CD14-positive monocyte (primary cell): ENCODE results near the gene RBM19. TPM values are rescaled to one million over a fixed set of nuclear protein-coding genes. Genes with fewer than 3 reads are reported as not detected.

ENCODE experiments used
- DNase-seq, 3 donors: peaks; one replicate each; pipeline ENCODE4 v3.0.0-alpha.2; 2011 to 2022
- H2AFZ ChIP-seq: 2 replicates; pipeline ENCODE4 v1.6.0; 2012; ENCODE audit warnings: mild to moderate bottlenecking, low read depth, low read length, inconsistent platforms; ENCODE audit not compliant: insufficient read depth, poor library complexity, severe bottlenecking
- H3K27ac ChIP-seq, 2 donors: 1 replicate in 1 of 2; 2 replicates in 1 of 2; pipeline ENCODE4 v1.5.1; 2012 to 2013; ENCODE audit warnings: low read length in 2 of 2, control low read depth in 1 of 2, inconsistent platforms in 1 of 2, low read depth in 1 of 2, mild to moderate bottlenecking in 1 of 2
- H3K27me3 ChIP-seq, 2 donors: one replicate each; pipeline versions ENCODE4 v1.6.0 to v1.6.1; 2011 to 2013; ENCODE audit warnings: low read length in 2 of 2; ENCODE audit not compliant: control insufficient read depth in 2 of 2, insufficient read depth in 2 of 2
- H3K36me3 ChIP-seq, 2 donors: replicated peaks in 1 of 2; 1 replicate in 1 of 2; 2 replicates in 1 of 2; pipeline versions ENCODE4 v1.5.1 to v1.6.1; 2012 to 2013; ENCODE audit warnings: low read length in 2 of 2, control low read depth in 1 of 2, inconsistent platforms in 1 of 2, mild to moderate bottlenecking in 1 of 2; ENCODE audit not compliant: insufficient read depth in 2 of 2, control insufficient read depth in 1 of 2
- H3K4me1 ChIP-seq, 2 donors: 1 replicate in 1 of 2; 2 replicates in 1 of 2; pipeline versions ENCODE4 v1.5.1 to v1.6.1; 2012 to 2013; ENCODE audit warnings: low read length in 2 of 2, control low read depth in 1 of 2, inconsistent platforms in 1 of 2, mild to moderate bottlenecking in 1 of 2, moderate library complexity in 1 of 2; ENCODE audit not compliant: insufficient read depth in 2 of 2, control insufficient read depth in 1 of 2
- H3K4me2 ChIP-seq: replicated peaks from 2 replicates; pipeline ENCODE3; 2012; ENCODE audit warnings: low read length, moderate library complexity, mild to moderate bottlenecking; ENCODE audit not compliant: poor library complexity, severe bottlenecking; ENCODE audit errors: extremely low read depth
- H3K4me3 ChIP-seq, 3 experiments: fragments of 200-600 bp in 1 of 3; sonication (generic) in 1 of 3; replicated peaks in 1 of 3; 1 replicate in 2 of 3; 2 replicates in 1 of 3; pipeline ENCODE4 v1.5.1; 2011 to 2013; ENCODE audit warnings: low read length in 3 of 3, mild to moderate bottlenecking in 3 of 3, control low read depth in 2 of 3, low read depth in 2 of 3, inconsistent platforms in 1 of 3, moderate library complexity in 1 of 3
- H3K79me2 ChIP-seq: 2 replicates; pipeline ENCODE4 v1.6.0; 2012; ENCODE audit warnings: mild to moderate bottlenecking, control low read depth, inconsistent platforms, low read length, moderate library complexity; ENCODE audit not compliant: insufficient read depth
- H3K9ac ChIP-seq: 2 replicates; pipeline ENCODE4 v1.6.0; 2017; ENCODE audit warnings: low read length, mild to moderate bottlenecking; ENCODE audit not compliant: insufficient read depth, poor library complexity, severe bottlenecking
- H3K9me3 ChIP-seq, 2 donors: replicated peaks in 1 of 2; 1 replicate in 1 of 2; 2 replicates in 1 of 2; pipeline versions ENCODE4 v1.5.1 to v1.6.1; 2012 to 2013; ENCODE audit warnings: low read length in 2 of 2, control low read depth in 1 of 2; ENCODE audit not compliant: control insufficient read depth in 1 of 2, insufficient read depth in 1 of 2
- H4K20me1 ChIP-seq: 2 replicates; pipeline ENCODE4 v1.6.0; 2012; ENCODE audit warnings: mild to moderate bottlenecking, low read length, control low read depth, moderate library complexity; ENCODE audit not compliant: insufficient read depth
- H3K27ac Mint-ChIP-seq, 7 donors: one replicate each; pipeline ENCODE4 v1.8.0; 2020; ENCODE audit warnings: mild to moderate bottlenecking in 7 of 7, mixed read lengths in 7 of 7, moderate library complexity in 6 of 7, inconsistent platforms in 2 of 7
- H3K27me3 Mint-ChIP-seq, 3 donors: one replicate each; pipeline ENCODE4 v1.8.0; 2021 to 2022; ENCODE audit warnings: low read depth in 3 of 3, mild to moderate bottlenecking in 3 of 3, mixed read lengths in 3 of 3, moderate library complexity in 3 of 3, inconsistent platforms in 1 of 3
- H3K36me3 Mint-ChIP-seq, 2 donors: one replicate each; pipeline ENCODE4 v1.8.0; 2020; ENCODE audit warnings: mixed read lengths in 2 of 2, inconsistent platforms in 1 of 2, mild to moderate bottlenecking in 1 of 2
- H3K4me1 Mint-ChIP-seq: one replicate; pipeline ENCODE4 v1.8.0; 2020; ENCODE audit warnings: mild to moderate bottlenecking, mixed read lengths
- H3K4me3 Mint-ChIP-seq, 2 donors: one replicate each; pipeline ENCODE4 v1.8.0; 2020; ENCODE audit warnings: mild to moderate bottlenecking in 2 of 2, mixed read lengths in 2 of 2, moderate library complexity in 1 of 2
- H3K9me3 Mint-ChIP-seq, 7 donors: one replicate each; pipeline ENCODE4 v1.8.0; 2020 to 2022; ENCODE audit warnings: mixed read lengths in 7 of 7, mild to moderate bottlenecking in 6 of 7, moderate library complexity in 6 of 7, inconsistent platforms in 2 of 7
- WGBS: methylation state at CpG from one replicate; pipeline ENCODE4 v1.1.5; 2013; ENCODE audit warnings: missing lambda C conversion rate; ENCODE audit not compliant: insufficient coverage; 5-methylcytosine and 5-hydroxymethylcytosine counted together
- intact Hi-C, 2 donors: fragments of 100-400 bp; cut with micrococcal nuclease; formaldehyde crosslinking; loops; one replicate each; pipeline versions ENCODE4 v1.15.0 to v1.15.1; 2023
- polyA plus RNA-seq, 3 donors: library from polyadenylated mRNA; depleted of rRNA in 1 of 3; unstranded in 2 of 3; stranded (reverse) in 1 of 3; fragments of 300-500 nt in 2 of 3; fragments of >200 nt in 1 of 3; fragmentation: Illumina TruSeq in 2 of 3; gene quantifications; 1 replicate in 2 of 3; 2 replicates in 1 of 3; pipeline ENCODE4 v1.2.3, GENCODE V29; 2012 to 2021
- TF ChIP-seq, protein P1 (sequence below): fragments of 200-600 bp; IDR thresholded peaks from one replicate; pipeline ENCODE4 v1.8.0; 2022; ENCODE audit warnings: antibody characterized with exemption, mild to moderate bottlenecking

Gene RBM19
- polyA plus RNA-seq, 3 donors = 2.1 to 30.4 (median 2.2) TPM

- Histone ChIP-seq H3K79me2 (no peaks in the 10 kb centered on the region), H3K4me3 (no peak overlapping the region), H3K27ac (no peak overlapping the region), H2AFZ (no peak overlapping the region), H3K36me3 (peaks cover 18 to 45% of the 10 kb centered on the region in 2 donors), H3K4me2 (no peak overlapping the region), H3K27me3 (no peaks in the 10 kb centered on the region), H4K20me1 (no peaks in the 10 kb centered on the region), H3K9ac (no peak overlapping the region), H3K9me3 (no peaks in the 10 kb centered on the region), H3K4me1 (no peaks in the 10 kb centered on the region)
- Mint-ChIP-seq H3K27me3 (peaks cover 0 to 5% (median 0%) of the 10 kb centered on the region in 3 donors), H3K9me3 (no peaks in the 10 kb centered on the region), H3K36me3 (peaks cover 48 to 55% of the 10 kb centered on the region in 2 donors), H3K4me1 (peaks cover 10% of the 10 kb centered on the region), H3K27ac (no peak overlapping the region), H3K4me3 (no peak overlapping the region)
- no peak for DNase-seq
- 100% methylated on average over 1 of the region's 3 CpGs for WGBS
- intact Hi-C loops = no loop called here
- TF ChIP-seq, protein P1, sequence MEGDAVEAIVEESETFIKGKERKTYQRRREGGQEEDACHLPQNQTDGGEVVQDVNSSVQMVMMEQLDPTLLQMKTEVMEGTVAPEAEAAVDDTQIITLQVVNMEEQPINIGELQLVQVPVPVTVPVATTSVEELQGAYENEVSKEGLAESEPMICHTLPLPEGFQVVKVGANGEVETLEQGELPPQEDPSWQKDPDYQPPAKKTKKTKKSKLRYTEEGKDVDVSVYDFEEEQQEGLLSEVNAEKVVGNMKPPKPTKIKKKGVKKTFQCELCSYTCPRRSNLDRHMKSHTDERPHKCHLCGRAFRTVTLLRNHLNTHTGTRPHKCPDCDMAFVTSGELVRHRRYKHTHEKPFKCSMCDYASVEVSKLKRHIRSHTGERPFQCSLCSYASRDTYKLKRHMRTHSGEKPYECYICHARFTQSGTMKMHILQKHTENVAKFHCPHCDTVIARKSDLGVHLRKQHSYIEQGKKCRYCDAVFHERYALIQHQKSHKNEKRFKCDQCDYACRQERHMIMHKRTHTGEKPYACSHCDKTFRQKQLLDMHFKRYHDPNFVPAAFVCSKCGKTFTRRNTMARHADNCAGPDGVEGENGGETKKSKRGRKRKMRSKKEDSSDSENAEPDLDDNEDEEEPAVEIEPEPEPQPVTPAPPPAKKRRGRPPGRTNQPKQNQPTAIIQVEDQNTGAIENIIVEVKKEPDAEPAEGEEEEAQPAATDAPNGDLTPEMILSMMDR = no peak
These were observed 124.3 kb downstream of the RBM19 start for GRCh38 chr12:113841786-113842185.

DNA sequence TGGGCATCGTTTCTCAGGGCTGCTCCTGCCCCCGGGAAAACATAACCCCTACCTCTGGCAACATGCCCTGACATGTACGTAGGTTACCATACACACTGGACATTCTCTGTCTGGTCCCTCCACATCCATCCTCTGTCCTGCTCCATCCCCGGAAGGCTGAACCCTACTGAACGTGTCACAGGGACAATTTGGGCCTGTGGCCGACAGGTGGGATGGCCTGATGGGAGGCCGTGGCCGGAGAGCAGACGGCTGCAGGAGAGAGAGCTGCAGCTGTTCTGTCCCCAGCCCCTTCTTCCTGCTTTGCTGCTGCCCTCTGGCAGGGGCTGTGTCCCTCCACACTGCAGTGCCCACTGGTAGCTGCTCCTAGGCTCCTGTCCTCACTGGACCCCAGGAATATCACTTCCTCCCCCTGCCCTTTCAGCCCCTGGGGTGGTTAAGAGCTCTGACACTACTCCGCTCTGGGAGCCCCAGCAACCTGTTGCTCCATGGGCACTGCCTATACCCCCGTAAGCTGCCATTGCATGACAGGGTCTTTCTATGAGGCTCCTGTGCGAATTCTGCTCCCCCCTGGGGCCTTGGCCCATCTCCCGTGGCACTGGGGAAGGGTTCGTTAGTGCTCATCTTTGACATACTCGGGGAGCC lies 125.6 kb downstream of the RBM19 start:
- H3K36me3 ChIP-seq = peaks cover 18 to 45% of the 10 kb centered on the region in 2 donors
- H3K4me3 ChIP-seq = no peak overlapping the region
- no peak overlapping the region for H3K4me2 ChIP-seq
- Mint-ChIP-seq H3K36me3 (peaks cover 47 to 50% of the 10 kb centered on the region in 2 donors), H3K9me3 (no peaks in the 10 kb centered on the region), H3K27me3 (peaks cover 0 to 5% (median 0%) of the 10 kb centered on the region in 3 donors), H3K27ac (peak overlapping the region in 2 of 7 donors; percentile 1 to 32), H3K4me3 (no peak overlapping the region), H3K4me1 (no peaks in the 10 kb centered on the region)
- no peaks in the 10 kb centered on the region for H3K4me1 ChIP-seq
- H3K27ac ChIP-seq = no peak overlapping the region
- WGBS = 93% methylated on average over 14 of the region's 15 CpGs
- no peaks in the 10 kb centered on the region for H3K9me3 ChIP-seq
- no peaks in the 10 kb centered on the region for H3K79me2 ChIP-seq
- H3K9ac ChIP-seq = no peak overlapping the region
- intact Hi-C loops = no loop called here
- no peaks in the 10 kb centered on the region for H4K20me1 ChIP-seq
- no peak for DNase-seq
- H3K27me3 ChIP-seq = no peaks in the 10 kb centered on the region
- no peak overlapping the region for H2AFZ ChIP-seq
- TF ChIP-seq, protein P1 = no peak
